ENCODE data around the gene FAM153A. TPM values are rescaled to one million over a fixed set of nuclear protein-coding genes. Genes with fewer than 3 reads are reported as not detected.
A peak's percentile ranks its signal among the peaks of the same experiment; 100 is the strongest.
"Not testable (repeated sequence)": the region's sequence is repeated elsewhere in the genome, so short reads cannot be mapped to it uniquely, and the experiment has no call there.

FAM153A gene
- total RNA-seq, 4 donors from 2014 or later = 1.3 to 33.2 (median 7.9) TPM

- DNase-seq (ENCODE audit: low spot score); ATAC-seq (ENCODE audit: low FRiP score): not testable (repeated sequence)
These were observed 18.8 kb downstream of the FAM153A start for GRCh38 chr5:177763737-177764508.

- not testable (repeated sequence) for ATAC-seq (ENCODE audit: low FRiP score)
These were observed 21.7 kb downstream of the FAM153A start for GRCh38 chr5:177760954-177761353.

GRCh38 chr5:177747354-177747753, 35.3 kb downstream of the FAM153A start:
- DNase-seq (ENCODE audit: low spot score) = not testable (repeated sequence)

More at GRCh38 chr5:177760954-177761353, 21.7 kb downstream of the FAM153A start:
- not testable (repeated sequence) for DNase-seq (ENCODE audit: low spot score)

GRCh38 chr5:177724858-177725257, 57.8 kb downstream of the FAM153A start:
- peak; percentile 81 for ATAC-seq (ENCODE audit: low FRiP score)
- not testable (repeated sequence) for DNase-seq (ENCODE audit: low spot score)

More at GRCh38 chr5:177747354-177747753, 35.3 kb downstream of the FAM153A start:
- not testable (repeated sequence) for ATAC-seq (ENCODE audit: low FRiP score)

- not testable (repeated sequence) for DNase-seq (ENCODE audit: low spot score); ATAC-seq (ENCODE audit: low FRiP score)
These were observed 58.7 kb downstream of the FAM153A start for GRCh38 chr5:177723831-177724485.

DNA sequence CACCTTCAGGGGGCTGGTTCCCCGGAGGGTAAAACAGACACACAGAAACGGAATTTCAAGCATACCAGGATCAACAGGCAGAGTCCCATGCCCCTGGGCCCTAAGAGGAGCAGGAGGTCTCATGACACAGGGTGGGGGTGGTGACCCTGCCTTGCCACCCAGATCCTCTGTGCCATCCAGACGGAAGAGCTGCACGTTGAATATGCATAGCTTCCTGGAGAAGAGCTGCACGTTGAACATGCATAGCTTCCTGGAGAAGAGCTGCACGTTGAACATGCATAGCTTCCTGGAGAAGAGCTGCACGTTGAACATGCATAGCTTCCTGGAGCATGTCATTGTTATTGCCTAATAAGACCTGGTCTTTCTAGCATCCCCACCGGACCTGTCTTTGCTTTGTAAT, 59.9 kb downstream of the FAM153A start:
- not testable (repeated sequence) for ATAC-seq (ENCODE audit: low FRiP score); DNase-seq (ENCODE audit: low spot score)

GRCh38 chr5:177719989-177720388, 62.7 kb downstream of the FAM153A start:
- peak; percentile 69 for ATAC-seq (ENCODE audit: low FRiP score)
- not testable (repeated sequence) for DNase-seq (ENCODE audit: low spot score)

- not testable (repeated sequence) for DNase-seq (ENCODE audit: low spot score); ATAC-seq (ENCODE audit: low FRiP score)
These were observed 67.3 kb downstream of the FAM153A start for GRCh38 chr5:177715423-177715822.

DNA sequence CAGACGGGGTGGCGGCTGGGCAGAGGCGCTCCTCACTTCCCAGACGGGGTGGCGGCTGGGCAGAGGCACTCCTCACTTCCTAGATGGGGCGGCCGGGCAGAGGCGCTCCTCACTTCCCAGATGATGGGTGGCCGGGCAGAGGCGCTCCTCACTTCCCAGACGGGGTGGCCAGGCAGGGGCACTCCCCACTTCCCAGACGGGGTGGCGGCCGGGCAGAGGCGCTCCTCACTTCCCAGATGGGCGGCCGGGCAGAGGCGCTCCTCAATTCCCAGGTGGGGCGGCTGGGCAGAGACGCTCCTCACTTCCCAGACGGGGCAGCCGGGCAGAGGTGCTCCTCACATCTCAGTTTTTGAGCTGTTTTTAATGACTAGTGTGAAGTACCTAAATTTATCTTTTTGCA, 86.6 kb downstream of the FAM153A start:
- not testable (repeated sequence) for DNase-seq (ENCODE audit: low spot score); ATAC-seq (ENCODE audit: low FRiP score)

DNA sequence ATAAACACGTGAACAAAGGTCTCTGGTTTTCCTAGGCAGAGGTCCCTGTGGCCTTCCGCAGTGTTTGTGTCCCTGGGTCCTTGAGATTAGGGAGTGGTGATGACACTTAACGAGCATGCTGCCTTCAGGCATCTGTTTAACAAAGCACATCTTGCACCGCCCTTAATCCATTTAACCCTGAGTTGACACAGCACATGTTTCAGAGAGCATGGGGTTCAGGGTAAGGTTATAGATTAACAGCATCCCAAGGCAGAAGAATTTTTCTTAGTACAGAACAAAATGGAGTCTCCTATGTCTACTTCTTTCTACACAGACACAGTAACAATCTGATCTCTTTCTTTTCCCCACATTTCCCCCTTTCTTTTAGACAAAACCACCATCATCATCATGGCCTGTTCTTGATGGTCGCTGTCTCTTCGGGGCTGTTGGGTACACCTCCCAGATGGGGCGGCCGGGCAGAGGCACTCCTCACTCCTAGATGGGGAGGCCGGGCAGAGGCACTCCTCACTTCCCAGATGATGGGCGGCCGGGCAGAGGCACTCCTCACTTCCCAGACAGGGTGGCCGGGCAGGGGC, 87.3 kb downstream of the FAM153A start:
- not testable (repeated sequence) for ATAC-seq (ENCODE audit: low FRiP score)

GRCh38 chr5:177694518-177694835, 88.2 kb downstream of the FAM153A start:
- not testable (repeated sequence) for ATAC-seq (ENCODE audit: low FRiP score); DNase-seq (ENCODE audit: low spot score)

More for the DNA sequence above, 87.3 kb downstream of the FAM153A start:
- not testable (repeated sequence) for DNase-seq (ENCODE audit: low spot score)

GRCh38 chr5:177693671-177694517, 88.8 kb downstream of the FAM153A start:
- not testable (repeated sequence) for DNase-seq (ENCODE audit: low spot score); ATAC-seq (ENCODE audit: low FRiP score)

- not testable (repeated sequence) for ATAC-seq (ENCODE audit: low FRiP score); DNase-seq (ENCODE audit: low spot score)
These were observed 89.7 kb downstream of the FAM153A start for GRCh38 chr5:177692969-177693368.

- not testable (repeated sequence) for DNase-seq (ENCODE audit: low spot score); ATAC-seq (ENCODE audit: low FRiP score)
These were observed 90.2 kb downstream of the FAM153A start for GRCh38 chr5:177692507-177692906.

DNA sequence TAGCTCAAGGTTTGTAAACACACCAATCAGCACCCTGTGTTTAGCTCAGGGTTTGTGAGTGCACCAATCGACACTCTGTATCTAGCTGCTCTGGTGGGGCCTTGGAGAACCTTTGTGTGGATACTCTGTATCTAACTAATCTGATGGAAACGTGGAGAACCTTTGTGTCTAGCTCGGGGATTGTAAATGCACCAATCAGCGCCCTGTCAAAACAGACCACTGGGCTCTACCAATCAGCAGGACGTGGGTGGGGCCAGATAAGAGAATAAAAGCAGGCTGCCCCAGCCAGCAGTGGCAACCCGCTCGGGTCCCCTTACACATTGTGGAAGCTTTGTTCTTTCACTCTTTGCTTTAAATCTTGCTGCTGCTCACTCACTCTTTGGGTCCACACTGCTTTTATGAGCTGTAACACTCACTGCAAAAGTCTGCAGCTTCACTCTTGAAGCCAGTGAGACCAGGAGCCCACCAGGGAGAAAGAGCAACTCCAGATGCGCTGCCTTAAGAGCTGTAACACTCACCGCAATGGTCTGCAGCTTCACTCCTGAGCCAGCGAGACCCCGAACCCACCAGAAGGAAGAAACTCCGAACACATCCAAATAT, 93.6 kb downstream of the FAM153A start:
- DNase-seq (ENCODE audit: low spot score); ATAC-seq (ENCODE audit: low FRiP score): not testable (repeated sequence)

DNA sequence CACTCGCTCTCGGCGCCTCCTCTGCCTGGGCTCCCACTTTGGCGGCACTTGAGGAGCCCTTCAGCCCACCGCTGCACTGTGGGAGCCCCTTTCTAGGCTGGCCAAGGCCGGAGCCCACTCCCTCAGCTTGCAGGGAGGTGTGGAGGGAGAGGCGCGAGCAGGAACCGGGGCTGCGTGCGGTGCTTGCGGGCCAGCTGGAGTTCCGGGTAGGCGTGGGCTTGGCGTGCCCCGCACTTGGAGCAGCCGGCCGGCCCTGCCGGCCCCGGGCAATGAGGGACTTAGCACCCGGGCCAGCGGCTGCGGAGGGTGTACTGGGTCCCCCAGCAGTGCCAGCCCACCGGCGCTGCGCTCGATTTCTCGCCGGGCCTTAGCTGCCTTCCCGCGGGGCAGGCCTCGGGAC, 94.6 kb downstream of the FAM153A start:
- ATAC-seq (ENCODE audit: low FRiP score); DNase-seq (ENCODE audit: low spot score): not testable (repeated sequence)

DNA sequence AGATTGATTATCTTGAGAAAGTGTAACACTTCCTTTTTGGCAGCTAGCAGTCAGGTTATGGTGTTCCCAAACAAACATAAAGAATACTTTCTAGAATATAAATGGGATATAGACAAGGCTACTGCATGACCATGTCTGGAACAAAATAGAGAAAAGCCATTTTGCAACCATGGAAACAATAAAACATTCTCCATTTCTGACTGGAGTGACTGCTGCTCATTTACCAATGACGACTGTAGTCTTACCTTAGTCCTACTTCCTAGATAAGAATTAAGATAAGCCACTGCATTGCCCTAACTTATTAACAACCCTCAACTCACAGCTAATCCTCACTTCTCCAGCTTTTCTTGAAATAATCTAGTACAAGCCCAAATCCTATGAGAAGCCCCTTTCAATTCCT, 100.8 kb downstream of the FAM153A start:
- ATAC-seq (ENCODE audit: low FRiP score); DNase-seq (ENCODE audit: low spot score): not testable (repeated sequence)
